Tongue (tissue), 2 donors: ENCODE results near the gene IFNGR1. TPM values are rescaled to one million over a fixed set of nuclear protein-coding genes. Genes with fewer than 3 reads are reported as not detected.

ENCODE experiments used
- DNase-seq: peaks from one replicate; pipeline ENCODE4 v3.0.0-alpha.2; 2015
- total RNA-seq: library from RNA; depleted of rRNA; stranded (reverse); fragments of >200 nt; gene quantifications from one replicate; pipeline ENCODE4 v1.2.3, GENCODE V29; 2014

IFNGR1 gene
- total RNA-seq, 1 donor from 2014 or later, result 74.0 TPM

DNA sequence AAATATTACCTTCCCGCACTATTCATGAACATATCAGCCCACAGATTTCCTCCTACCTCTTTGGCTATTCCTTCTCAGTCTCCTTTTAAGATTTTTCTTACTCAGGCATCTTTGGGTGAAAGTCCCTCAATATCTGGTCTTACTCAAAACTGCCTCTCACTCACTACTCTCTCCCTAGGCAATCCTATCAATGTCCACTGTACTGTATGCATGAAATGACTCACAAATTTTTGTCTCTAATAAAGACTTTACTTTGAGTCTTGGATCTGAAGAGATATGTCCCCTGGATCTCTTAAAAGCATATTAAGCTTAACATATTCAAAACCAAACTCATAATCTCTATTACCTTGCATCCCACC lies 70.2 kb downstream of the IFNGR1 start:
- no peak for DNase-seq

GRCh38 chr6:137148306-137149034 lies 70.7 kb downstream of the IFNGR1 start:
- no peak for DNase-seq

Other genes starting within 250 kb of the IFNGR1 start
- 4.6 TPM for gene IL20RA, start 174.4 kb downstream of the IFNGR1 start, total RNA-seq
- gene IL22RA2, start 45.7 kb downstream of the IFNGR1 start, total RNA-seq, result not detected